ENCODE results near the gene CELF4.

Gene CELF4

GRCh38 chr18:37395138-37395537 lies 170.5 kb downstream of the CELF4 start:
- H3K27me3 ChIP-seq (ENCODE audit: control insufficient read depth, low read length): peaks cover 13% of the 10 kb centered on the region
- no peaks in the 10 kb centered on the region for H3F3A ChIP-seq (ENCODE audit: control insufficient read depth, insufficient read depth)

GRCh38 chr18:37394610-37394965 lies 171.0 kb downstream of the CELF4 start:
- TF ChIP-seq EZH2phosphoT487 (IDR thresholded peaks at IDR 0.05; ENCODE audit: borderline replicate concordance, low read length) (no peak), CTCF (IDR thresholded peaks at IDR 0.05; ENCODE audit: low read depth, low read length, poor library complexity, severe bottlenecking) (no peak)
- Histone ChIP-seq H3K4me2 (ENCODE audit: low read length) (no peak overlapping the region), H3F3A (ENCODE audit: control insufficient read depth, insufficient read depth) (no peaks in the 10 kb centered on the region), H3K27ac (ENCODE audit: low read depth, low read length) (no peak overlapping the region), H3K36me3 (ENCODE audit: control insufficient read depth, low read length) (no peaks in the 10 kb centered on the region), H3K4me3 (ENCODE audit: low read length) (no peak overlapping the region), H3K4me1 (ENCODE audit: control insufficient read depth, low read length) (no peaks in the 10 kb centered on the region), H3K9me2 (replicated peaks; ENCODE audit: control insufficient read depth, low read length) (no peaks in the 10 kb centered on the region), H3K79me2 (ENCODE audit: control insufficient read depth, low read length) (no peaks in the 10 kb centered on the region), H3K27me3 (ENCODE audit: control insufficient read depth, low read length) (peaks cover 13% of the 10 kb centered on the region), H4K20me1 (ENCODE audit: control insufficient read depth, insufficient read depth, low read depth, low read length) (no peaks in the 10 kb centered on the region), H3K9me3 (ENCODE audit: control insufficient read depth, insufficient read depth, low read length) (no peaks in the 10 kb centered on the region)

More at GRCh38 chr18:37395138-37395537, 170.5 kb downstream of the CELF4 start:
- no peak overlapping the region for H3K4me2 ChIP-seq (ENCODE audit: low read length)
- H3K79me2 ChIP-seq (ENCODE audit: control insufficient read depth, low read length): no peaks in the 10 kb centered on the region
- H3K9me2 ChIP-seq (replicated peaks; ENCODE audit: control insufficient read depth, low read length): no peaks in the 10 kb centered on the region
- TF ChIP-seq EZH2phosphoT487 (IDR thresholded peaks at IDR 0.05; ENCODE audit: borderline replicate concordance, low read length): no peak
- TF ChIP-seq CTCF (IDR thresholded peaks at IDR 0.05; ENCODE audit: low read depth, low read length, poor library complexity, severe bottlenecking): no peak
- H3K4me3 ChIP-seq (ENCODE audit: low read length): no peak overlapping the region
- no peaks in the 10 kb centered on the region for H3K36me3 ChIP-seq (ENCODE audit: control insufficient read depth, low read length)
- H3K27ac ChIP-seq (ENCODE audit: low read depth, low read length): no peak overlapping the region
- H3K9me3 ChIP-seq (ENCODE audit: control insufficient read depth, insufficient read depth, low read length): no peaks in the 10 kb centered on the region
- no peaks in the 10 kb centered on the region for H4K20me1 ChIP-seq (ENCODE audit: control insufficient read depth, insufficient read depth, low read depth, low read length)
- H3K4me1 ChIP-seq (ENCODE audit: control insufficient read depth, low read length): no peaks in the 10 kb centered on the region

- Histone ChIP-seq H3K27me3 (ENCODE audit: control insufficient read depth, low read length) (peaks cover 13% of the 10 kb centered on the region), H3K4me3 (ENCODE audit: low read length) (no peak overlapping the region), H3K79me2 (ENCODE audit: control insufficient read depth, low read length) (no peaks in the 10 kb centered on the region), H3F3A (ENCODE audit: control insufficient read depth, insufficient read depth) (no peaks in the 10 kb centered on the region), H3K4me1 (ENCODE audit: control insufficient read depth, low read length) (no peaks in the 10 kb centered on the region), H3K27ac (ENCODE audit: low read depth, low read length) (no peak overlapping the region), H3K9me3 (ENCODE audit: control insufficient read depth, insufficient read depth, low read length) (no peaks in the 10 kb centered on the region), H3K9me2 (replicated peaks; ENCODE audit: control insufficient read depth, low read length) (no peaks in the 10 kb centered on the region), H3K36me3 (ENCODE audit: control insufficient read depth, low read length) (no peaks in the 10 kb centered on the region), H3K4me2 (ENCODE audit: low read length) (no peak overlapping the region), H4K20me1 (ENCODE audit: control insufficient read depth, insufficient read depth, low read depth, low read length) (no peaks in the 10 kb centered on the region)
- no peak for TF ChIP-seq EZH2phosphoT487 (IDR thresholded peaks at IDR 0.05; ENCODE audit: borderline replicate concordance, low read length)
- no peak for TF ChIP-seq CTCF (IDR thresholded peaks at IDR 0.05; ENCODE audit: low read depth, low read length, poor library complexity, severe bottlenecking)
Observed at GRCh38 chr18:37393945-37394609, 171.5 kb downstream of the CELF4 start.
